ENCODE results near the gene CAMTA1. TPM values are rescaled to one million over a fixed set of nuclear protein-coding genes. Genes with fewer than 3 reads are reported as not detected.
A peak's percentile ranks its signal among the peaks of the same experiment; 100 is the strongest.

CAMTA1 gene
- total RNA-seq, 1 experiment from 2014 or later = 69.5 TPM

DNA sequence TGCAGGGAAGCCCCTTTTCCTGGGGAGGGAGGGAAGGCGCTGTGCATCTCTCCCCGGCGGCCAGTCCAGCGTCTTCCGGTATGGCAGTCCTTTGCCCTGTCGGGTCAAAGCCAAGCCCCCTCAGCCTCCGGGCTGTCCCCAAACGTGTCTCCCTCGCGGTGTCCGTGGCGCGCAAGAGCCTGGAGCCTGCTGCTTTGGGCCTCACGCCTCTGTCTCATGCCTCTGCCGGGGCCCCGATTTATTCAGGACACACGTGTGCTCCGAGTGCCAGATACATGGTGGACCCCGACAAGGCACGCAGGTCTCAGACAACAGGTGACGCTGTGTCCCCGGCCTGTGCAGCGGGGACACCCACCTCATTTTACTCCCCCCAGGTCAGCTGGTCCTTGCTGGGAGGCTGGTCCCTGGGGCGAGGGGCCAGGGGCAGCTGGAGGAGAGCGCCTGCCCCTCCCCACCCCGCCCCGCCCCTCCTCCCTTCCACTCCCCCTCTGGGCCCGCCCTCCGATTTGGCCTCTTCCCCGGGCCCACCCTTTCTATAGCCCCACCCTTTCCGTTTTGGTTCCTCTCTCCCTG, 176.7 kb downstream of the CAMTA1 start:
- BruUV-seq (replicated peaks) = no TSS peak
- Histone ChIP-seq H3K27me3 (ENCODE audit: insufficient read depth, low read length) (no peaks in the 10 kb centered on the region), H3K36me3 (ENCODE audit: control insufficient read depth in 1 of 2, insufficient read depth in 2 of 2, low read length in 2 of 2) (no peaks in the 10 kb centered on the region), H4K20me1 (ENCODE audit: insufficient read depth) (no peaks in the 10 kb centered on the region), H3K4me1 (ENCODE audit: control insufficient read depth in 1 of 2, insufficient read depth in 2 of 2, low read length in 2 of 2) (peaks cover 27 to 40% of the 10 kb centered on the region in 2 experiments), H3K4me2 (ENCODE audit: low read length) (peak overlapping the region; percentile 30), H3K4me3 (replicated peaks in 1 of 2; ENCODE audit: low read depth in 1 of 2, low read length in 2 of 2) (no peak overlapping the region), H3K79me2 (ENCODE audit: insufficient read depth, low read length) (no peaks in the 10 kb centered on the region), H2AFZ (ENCODE audit: low read depth, low read length, poor library complexity, severe bottlenecking) (no peak overlapping the region), H3K9ac (ENCODE audit: low read length) (no peak overlapping the region), H3K27ac (ENCODE audit: low read depth, low read length) (peak overlapping the region; percentile 56; the same call in 1 of the 2 replicates), H3K9me2 (ENCODE audit: insufficient read depth) (no peaks in the 10 kb centered on the region), H3K9me3 (ENCODE audit: control insufficient read depth in 1 of 2, insufficient read depth in 1 of 2, low read depth in 1 of 2, low read length in 2 of 2) (no peaks in the 10 kb centered on the region)
- TF ChIP-seq JUND (IDR thresholded peaks at IDR 0.05) (no peak), ZFX (IDR thresholded peaks at IDR 0.05) (no peak), TCF7L2 (IDR thresholded peaks at IDR 0.05; ENCODE audit: borderline replicate concordance, extremely low read depth, insufficient read depth, insufficient read length) (no peak), CEBPB (IDR thresholded peaks at IDR 0.05; ENCODE audit: low read depth) (no peak), YY1 (IDR thresholded peaks at IDR 0.05; ENCODE audit: extremely low read depth, insufficient replicate concordance, low read depth, low read length) (no peak), POLR2AphosphoS5 (IDR thresholded peaks at IDR 0.05; ENCODE audit: low read depth, low read length) (no peak), SIN3A (IDR thresholded peaks at IDR 0.05; ENCODE audit: low read depth) (no peak), REST (IDR thresholded peaks at IDR 0.05; ENCODE audit: low read depth) (no peak), ELF1 (IDR thresholded peaks at IDR 0.05; ENCODE audit: borderline replicate concordance, low read depth) (no peak), FOSL1 (IDR thresholded peaks at IDR 0.05; ENCODE audit: low read depth) (no peak), CBX3 (IDR thresholded peaks at IDR 0.05; ENCODE audit: low read depth) (no peak), SP1 (IDR thresholded peaks at IDR 0.05; ENCODE audit: low read depth) (no peak), MAX (IDR thresholded peaks at IDR 0.05) (no peak), RAD21 (IDR thresholded peaks at IDR 0.05; ENCODE audit: low read depth) (no peak)
- TF ChIP-seq, protein P1, sequence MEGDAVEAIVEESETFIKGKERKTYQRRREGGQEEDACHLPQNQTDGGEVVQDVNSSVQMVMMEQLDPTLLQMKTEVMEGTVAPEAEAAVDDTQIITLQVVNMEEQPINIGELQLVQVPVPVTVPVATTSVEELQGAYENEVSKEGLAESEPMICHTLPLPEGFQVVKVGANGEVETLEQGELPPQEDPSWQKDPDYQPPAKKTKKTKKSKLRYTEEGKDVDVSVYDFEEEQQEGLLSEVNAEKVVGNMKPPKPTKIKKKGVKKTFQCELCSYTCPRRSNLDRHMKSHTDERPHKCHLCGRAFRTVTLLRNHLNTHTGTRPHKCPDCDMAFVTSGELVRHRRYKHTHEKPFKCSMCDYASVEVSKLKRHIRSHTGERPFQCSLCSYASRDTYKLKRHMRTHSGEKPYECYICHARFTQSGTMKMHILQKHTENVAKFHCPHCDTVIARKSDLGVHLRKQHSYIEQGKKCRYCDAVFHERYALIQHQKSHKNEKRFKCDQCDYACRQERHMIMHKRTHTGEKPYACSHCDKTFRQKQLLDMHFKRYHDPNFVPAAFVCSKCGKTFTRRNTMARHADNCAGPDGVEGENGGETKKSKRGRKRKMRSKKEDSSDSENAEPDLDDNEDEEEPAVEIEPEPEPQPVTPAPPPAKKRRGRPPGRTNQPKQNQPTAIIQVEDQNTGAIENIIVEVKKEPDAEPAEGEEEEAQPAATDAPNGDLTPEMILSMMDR (IDR thresholded peaks at IDR 0.05 in 2 of 3, conservative IDR thresholded peaks at IDR 0.05 in 1 of 3; ENCODE audit: borderline replicate concordance in 1 of 3, insufficient read depth in 1 of 3, low read depth in 2 of 3, low read length in 2 of 3) = no peak
- POLR2A ChIA-PET = interaction anchor here (0.9 kb wide), 1 partner anchor 28 kb away, joined by 3 read pairs; no protein-coding TSS in a partner anchor
- CTCF ChIA-PET = interaction anchor here (1.6 kb wide), 1 partner anchor 246 kb away, joined by 13 read pairs; no protein-coding TSS in a partner anchor
- DNase-seq (ENCODE audit: low read depth, low spot score) (no peak), ATAC-seq (no peak)
- intact Hi-C loops (cut with micrococcal nuclease) = no loop called here
- RAD21 ChIA-PET (ENCODE audit: low non-redundant PET in 1 of 2, low total read pairs in 2 of 2, uncharacterized antibody in 2 of 2, unreplicated experiment in 2 of 2) = no interaction called here

Measured in HCT116 (cell line).